Measurements from ENCODE around the gene DPH1. TPM values are rescaled to one million over a fixed set of nuclear protein-coding genes. Genes with fewer than 3 reads are reported as not detected.
"Not testable (repeated sequence)": the region's sequence is repeated elsewhere in the genome, so short reads cannot be mapped to it uniquely, and the experiment has no call there.

Gene DPH1
- total RNA-seq, 1 donor from 2014 or later, result 24.1 TPM

DNA sequence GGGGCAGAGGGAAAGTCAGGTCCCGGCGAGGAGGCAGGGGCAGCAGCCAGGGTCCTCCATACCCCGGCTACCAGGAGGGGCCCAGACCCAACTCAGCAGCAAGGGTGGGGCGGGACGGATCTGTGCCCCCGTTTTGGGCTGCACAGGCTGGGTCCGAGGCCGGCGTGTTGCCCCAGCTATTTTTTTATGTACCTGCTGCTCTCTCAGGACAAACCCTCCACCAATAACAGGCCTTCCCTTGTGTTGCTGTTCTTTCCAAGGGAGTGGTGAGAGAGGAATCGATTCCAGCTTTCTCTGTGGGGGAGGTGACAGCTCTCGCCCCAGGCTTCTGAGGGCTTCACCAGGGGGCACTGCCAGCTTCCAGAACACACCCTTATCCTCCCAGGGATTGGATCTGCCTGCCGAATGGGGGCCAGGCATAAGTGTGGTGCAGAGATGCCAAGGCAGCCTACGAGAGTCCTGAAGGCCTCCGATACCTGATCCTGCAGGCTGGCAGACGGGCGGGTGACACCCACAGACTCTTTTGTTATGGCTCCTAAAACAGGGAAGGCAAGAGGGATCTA is 27.1 kb upstream of the DPH1 start:
- ATAC-seq (no peak), DNase-seq (ENCODE audit: missing footprints) (no peak)
- intact Hi-C loops (cut with DNase I), result no loop called here

DNA sequence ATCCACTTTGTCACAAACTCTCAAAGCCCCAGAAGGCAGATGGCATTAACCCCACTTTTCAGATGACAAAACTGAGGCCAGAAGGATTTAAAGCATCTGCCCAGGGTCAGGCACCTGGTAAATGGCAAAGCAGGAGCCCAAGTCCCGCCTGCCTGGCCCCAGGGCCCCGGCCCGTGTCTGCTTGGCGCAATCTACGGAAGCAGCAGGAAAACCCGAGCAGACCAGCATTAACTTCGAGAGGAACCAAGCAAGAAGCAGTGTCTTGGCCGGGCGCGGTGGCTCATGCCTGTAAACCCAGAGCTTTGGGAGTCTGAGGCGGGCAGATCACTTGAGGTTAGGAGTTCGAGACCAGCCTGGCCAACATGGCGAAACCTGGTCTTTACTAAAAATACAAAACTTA is 26.4 kb upstream of the DPH1 start:
- intact Hi-C loops (cut with DNase I), result no loop called here
- ATAC-seq, result no peak
- no peak for DNase-seq (ENCODE audit: missing footprints)

DNA sequence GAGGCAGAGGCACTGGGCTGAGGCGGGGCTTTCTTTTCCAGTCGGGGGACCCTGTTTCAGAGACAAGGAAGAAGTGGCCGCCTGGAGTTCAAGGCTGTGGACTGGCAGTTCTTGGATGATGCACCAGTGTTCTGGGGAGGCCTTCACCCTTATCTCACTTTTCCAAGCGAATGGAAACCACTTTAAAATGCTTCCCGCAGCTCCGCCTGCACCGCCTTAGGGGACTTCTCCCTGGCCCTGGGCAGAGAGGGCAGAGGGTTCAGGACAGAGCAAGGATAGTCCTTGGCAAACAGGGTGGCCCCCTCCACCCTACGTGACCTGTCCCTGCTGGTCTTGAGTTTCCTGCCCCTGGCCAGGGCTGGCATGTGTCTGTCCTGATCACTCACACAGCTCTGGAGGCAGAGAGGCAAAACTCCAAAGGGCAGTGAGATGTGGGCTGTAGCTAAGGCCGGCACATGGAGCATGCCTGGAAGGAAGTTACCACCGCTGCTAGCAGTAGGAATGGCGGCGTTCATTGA is 25.5 kb upstream of the DPH1 start:
- DNase-seq (ENCODE audit: missing footprints), result no peak
- ATAC-seq, result no peak
- intact Hi-C loops (cut with DNase I), result no loop called here

DNA sequence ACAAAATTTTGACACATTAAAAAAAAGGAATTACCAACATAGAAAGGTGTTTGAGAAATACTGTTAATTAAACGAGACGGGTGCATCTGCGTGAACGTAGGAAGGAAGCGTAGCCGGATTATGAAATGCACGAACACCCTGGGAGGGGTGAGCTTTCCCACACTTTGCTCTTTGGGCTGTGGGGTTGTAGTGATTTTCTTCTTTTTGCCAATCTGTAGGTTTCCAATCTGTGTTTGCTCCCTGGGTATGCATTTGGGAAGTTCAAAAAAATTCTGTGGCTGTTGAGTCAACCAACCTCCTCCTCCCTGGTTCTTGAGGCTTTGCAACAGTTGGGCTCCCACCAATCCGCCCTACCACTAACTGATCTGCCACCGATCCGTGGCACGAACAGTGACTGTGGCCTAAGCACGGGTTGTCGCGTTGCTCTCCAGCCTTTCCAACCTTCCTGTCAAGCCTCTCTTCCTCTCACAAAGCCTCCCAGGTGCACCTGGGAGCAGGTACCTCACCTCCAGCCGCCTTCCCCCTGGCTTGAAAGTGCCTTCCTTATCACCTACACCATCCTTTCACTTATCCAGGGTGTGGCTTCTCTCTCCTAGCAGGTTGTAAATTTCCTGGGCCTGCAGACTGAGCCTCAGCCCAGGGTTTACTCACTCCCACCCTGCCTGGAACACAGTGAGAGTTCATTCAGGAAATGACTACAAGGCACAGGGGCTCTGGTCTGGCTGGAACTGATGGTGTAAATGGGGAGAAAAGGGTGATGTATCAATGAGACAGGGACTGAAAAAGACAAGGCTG is 21.4 kb upstream of the DPH1 start:
- intact Hi-C loops (cut with DNase I), result no loop called here
- ATAC-seq, result no peak
- no peak for DNase-seq (ENCODE audit: missing footprints)

DNA sequence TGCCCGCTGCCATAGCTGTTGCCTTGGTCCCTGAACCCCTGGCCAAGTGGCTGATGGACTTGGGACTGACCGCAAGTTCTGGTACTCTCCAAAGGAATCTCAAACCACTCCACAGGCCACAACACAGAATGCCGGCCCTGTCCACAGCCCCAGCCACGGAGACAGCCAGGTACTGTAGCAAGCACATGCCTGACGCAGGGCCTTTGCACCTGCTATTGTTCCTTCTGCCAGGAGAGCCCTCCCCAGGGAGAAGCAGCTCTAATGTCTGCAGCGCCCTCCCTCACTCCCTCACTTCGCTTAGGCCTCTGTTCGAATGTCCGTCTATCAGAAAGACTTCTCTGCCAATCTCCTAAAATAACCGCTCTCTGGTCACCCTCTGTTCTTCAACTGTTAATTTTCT is 20.2 kb upstream of the DPH1 start:
- DNase-seq (ENCODE audit: missing footprints) (no peak), ATAC-seq (no peak)
- intact Hi-C loops (cut with DNase I), result no loop called here

DNA sequence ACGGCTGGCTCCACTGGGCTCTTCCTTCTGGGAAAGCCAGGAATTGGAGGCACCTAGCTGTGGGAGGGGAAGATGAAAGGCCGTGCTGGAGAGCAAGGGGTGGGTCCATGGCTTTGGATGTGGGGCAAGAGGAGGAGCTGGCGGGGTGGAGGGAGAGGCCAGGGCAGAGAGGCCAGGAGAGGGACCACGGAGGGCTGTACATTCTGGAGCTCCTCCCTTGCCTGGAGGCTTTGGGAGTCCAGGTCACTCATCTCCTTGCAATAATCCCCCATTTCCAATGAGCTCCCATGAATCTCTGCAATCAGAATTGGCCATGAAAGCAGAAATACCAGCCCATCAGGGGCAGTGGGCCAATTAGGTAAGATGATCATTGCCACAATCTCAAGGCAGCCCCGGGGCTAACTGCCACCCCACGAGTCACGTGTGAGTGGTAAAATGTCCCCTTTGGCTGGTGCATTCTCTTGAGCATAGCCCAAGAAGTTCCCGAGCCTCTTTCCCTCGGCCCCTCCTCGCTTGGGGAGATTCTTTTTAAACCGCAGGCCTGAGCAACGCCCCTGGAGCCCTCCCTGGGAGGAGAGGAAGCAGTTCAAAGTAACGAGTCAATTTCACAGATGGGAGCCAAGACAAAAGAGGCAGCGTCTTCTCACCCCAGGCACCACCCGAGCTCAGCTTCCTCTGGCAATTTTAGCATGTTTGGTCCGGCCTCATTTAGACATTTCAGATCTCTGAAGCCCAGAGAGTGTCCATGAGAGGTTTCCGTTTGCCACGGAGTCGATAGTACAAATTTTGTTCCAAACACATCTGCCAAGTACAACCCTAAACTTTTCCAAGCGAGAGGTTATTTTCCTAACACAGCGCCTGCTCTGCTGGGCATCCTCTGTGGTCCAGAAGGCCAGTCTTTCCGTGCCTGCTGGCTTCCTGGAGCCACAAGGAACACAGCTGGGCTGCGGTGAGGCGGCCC is 18.3 kb upstream of the DPH1 start:
- DNase-seq (ENCODE audit: missing footprints) (no peak), ATAC-seq (no peak)
- intact Hi-C loops (cut with DNase I), result no loop called here

DNA sequence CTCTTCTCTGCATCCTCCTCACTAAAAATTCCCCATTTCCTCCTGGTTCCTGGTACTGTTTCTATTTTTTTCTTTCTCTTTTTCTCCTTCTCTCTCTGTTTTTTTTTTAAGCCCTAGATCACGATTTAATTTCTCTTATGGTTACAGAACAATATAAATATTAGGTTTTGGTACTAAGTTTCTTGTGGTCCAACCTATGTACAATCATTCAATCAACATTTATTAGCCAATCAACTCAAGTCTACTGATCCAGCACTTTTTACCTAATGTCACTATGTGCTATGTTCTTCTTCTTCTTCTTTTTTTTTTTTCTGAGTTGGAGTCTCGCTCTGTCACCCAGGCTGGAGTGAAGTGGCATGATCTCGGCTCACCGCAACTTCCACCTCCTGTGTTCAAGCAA is 17.5 kb upstream of the DPH1 start:
- intact Hi-C loops (cut with DNase I), result no loop called here

DNA sequence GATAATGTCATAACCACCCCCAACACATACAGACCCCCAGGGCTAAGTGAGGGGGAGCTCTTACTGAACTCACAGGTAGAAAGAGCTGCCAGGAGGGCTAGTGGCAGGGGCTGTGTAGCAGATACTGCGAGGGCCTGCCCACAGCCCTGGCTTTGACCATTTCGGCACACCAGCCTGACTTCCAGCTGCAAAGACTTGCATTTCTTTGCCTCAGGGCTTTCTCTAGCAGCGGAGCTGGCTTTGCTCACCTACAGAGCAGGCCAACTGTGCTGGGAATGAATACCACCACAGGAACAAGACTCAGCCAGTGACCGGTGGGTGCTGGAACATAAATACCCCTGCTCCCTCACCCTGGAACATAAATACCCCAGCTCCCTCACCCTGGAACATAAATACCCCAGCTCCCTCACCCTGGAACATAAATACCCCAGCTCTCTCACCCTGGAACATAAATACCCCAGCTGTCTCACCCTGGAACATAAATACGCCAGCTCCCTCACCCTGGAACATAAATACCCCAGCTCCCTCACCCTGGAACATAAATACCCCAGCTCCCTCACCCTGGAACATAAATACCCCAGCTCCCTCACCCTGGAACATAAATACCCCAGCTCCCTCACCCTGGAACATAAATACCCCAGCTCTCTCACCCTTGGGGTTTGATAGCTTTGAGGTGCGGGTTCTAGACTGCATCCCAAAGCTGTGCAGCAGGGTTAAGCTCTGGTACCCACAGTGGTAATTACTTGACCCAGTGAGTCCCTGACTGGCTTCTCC is 16.5 kb upstream of the DPH1 start:
- intact Hi-C loops (cut with DNase I); ATAC-seq: not testable (repeated sequence)

More for the DNA sequence above, 17.5 kb upstream of the DPH1 start:
- ATAC-seq (no peak), DNase-seq (ENCODE audit: missing footprints) (no peak)

DNA sequence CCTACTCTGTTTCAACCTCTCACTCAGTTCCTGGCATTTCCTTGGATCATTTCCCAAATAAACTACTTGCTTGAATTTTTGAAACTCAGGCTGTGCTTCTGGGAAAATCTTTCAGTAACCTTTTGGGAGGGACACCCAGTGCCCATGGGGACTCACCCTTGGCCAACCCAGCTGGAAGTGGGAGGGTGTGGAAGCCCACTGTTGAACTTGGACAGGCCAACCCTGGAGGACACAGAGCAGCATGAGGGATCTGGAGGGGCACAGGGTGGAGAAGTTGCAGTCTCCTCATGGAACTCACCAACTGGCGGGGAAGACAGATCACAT is 16.0 kb upstream of the DPH1 start:
- DNase-seq (ENCODE audit: missing footprints), result no peak
- ATAC-seq, result no peak
- intact Hi-C loops (cut with DNase I), result no loop called here

More for the DNA sequence above, 16.5 kb upstream of the DPH1 start:
- DNase-seq (ENCODE audit: missing footprints), result not testable (repeated sequence)

DNA sequence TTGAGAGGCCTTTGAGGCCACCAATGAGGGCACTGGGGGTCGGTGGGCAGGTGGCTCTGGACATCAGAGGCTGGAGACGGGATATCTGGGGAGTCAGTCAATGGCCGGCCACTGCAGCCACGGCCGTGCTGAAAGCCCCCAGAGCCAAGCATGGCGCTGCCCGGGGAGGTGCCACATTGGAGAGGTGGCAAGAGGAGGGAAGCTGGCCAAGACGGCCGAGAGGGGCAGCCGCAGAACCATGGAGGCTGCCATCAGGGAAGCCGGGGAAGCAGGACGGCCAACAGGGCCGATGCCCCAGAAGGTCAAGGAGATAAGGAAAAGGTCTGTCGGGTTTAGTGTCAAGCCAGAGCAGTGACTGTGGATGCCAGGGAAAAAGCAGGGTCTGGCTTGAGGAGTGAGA is 14.6 kb upstream of the DPH1 start:
- DNase-seq (ENCODE audit: missing footprints) (no peak), ATAC-seq (no peak)
- intact Hi-C loops (cut with DNase I), result no loop called here

DNA sequence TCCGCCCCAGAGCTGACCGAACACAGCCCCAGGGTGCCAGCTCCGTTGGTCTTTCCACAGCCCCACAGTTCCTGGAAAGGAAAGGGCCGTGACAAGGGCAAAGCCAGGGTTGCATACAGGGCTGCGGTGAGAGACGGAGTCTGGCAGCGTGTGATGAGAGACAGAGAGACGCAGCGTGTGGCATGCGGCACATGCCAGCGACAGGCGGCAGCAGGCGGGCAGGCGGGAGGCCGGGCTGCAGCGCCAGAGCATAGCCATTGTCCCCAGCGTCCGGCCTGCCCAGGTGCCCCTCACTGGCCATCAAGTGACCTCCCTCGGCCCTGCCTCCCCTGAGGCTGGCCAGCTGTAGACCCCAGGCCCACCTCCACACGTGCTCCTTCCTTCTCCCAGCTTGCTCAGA is 13.5 kb upstream of the DPH1 start:
- intact Hi-C loops (cut with DNase I), result no loop called here
- ATAC-seq, result no peak
- DNase-seq (ENCODE audit: missing footprints), result no peak

DNA sequence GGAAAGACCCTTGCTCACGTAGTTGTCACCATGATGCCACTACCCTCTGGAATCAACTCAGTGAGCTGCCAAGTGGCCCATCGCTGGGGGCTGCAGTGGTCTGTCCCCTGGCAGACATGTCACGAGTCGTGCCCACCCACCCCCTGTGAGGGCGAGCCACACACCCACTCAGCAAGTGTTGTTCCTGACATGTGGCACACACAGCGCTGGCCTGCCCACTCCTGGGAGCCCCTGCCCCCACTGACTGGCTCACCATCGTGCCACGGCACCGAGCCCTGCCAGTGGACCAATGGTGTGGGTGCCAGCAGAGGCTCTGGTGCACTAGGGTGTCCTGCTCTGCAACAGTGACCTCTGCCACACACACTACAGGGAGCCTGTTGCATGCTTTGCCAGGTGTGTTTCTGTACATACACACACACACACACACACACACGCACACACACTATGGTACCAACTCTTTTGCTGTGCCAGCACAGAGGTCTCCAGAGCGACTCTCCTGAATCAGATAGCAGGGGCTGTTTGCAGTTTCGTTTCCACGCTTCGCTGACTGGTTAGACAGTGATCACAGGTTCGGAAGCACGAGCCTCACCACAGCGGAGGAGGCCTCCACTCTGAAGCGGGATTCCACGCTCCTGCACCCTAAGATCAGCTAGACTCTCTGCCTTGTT is 12.5 kb upstream of the DPH1 start:
- ATAC-seq (no peak), DNase-seq (ENCODE audit: missing footprints) (no peak)
- intact Hi-C loops (cut with DNase I), result no loop called here

DNA sequence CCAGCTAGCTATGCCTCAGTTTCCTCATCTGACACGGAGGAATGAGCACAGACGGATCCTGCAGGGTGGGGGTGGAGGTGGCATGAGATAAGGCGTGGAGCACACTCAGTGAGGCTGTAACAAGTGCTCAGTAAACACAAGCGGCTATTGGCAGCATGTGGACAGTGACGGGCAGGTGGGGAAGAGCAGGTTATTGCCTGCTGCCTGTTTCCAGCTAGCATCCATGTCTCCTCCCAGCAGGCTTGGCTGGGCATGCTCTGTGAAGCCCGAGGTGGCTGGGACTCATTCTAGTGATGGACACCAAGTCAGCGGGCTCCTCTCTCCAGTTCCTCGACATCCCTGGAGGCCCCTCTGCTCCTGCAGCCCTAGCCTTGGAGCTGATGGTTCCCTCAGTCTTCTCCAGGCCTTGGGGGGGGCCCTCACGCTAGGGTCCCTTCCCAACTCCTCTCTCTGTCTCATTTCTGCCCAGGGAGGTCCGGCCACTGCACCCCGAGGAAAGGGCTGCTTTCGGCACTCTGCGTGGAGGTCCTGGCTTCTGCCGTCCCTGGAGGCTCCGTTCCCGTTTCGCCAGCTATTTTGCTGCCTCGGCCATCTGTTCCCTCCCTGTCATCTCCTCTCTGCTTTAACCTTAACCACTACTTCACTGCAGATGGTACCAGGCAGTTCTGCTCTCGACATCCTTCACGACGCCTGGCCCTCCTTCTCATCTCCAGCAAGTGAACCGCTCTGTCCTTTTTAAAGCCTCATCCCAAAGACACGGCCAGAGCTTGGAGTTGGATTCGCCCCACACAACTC is 11.0 kb upstream of the DPH1 start:
- ATAC-seq, result no peak
- no peak for DNase-seq (ENCODE audit: missing footprints)
- intact Hi-C loops (cut with DNase I), result no loop called here

DNA sequence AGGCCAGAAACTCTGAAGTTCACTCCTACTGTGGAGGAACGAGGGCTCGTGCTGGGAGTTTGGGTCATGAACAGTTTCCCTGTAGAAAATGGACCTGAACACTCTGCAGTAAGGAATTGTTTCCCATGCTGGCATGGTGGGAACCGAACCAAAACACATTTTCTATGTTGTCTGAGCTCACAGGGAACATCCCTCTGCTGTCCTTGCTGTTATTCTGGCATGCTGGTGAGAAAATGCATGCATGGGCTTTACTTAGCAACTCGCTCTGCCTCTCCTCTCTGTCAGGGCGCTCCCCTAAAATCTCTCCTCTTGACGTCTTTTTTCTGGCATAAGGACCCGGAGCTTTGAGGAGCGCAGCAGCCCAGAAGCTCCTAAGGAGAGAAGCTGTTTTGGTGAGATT is 10.2 kb upstream of the DPH1 start:
- intact Hi-C loops (cut with DNase I), result no loop called here
- DNase-seq (ENCODE audit: missing footprints) (no peak), ATAC-seq (no peak)

DNA sequence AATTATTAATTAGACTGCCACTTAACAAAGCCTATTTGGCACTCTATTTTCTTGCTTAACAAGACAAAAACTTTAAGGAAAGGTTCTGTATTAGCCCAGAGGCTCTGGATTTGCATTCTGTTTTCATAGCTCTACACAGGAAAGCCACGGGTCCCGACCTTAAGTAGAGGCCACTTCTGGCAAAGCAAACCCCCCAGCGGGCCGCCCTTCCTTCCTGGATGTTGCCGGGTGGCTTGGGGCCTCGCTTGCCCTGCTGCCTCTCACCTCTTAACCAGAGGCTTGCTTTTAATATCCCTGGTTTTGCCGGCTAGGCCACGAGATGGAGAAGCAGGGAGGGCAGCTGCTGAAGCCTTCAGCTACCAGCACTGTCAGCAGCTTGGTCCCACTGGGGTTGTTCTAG is 9.2 kb upstream of the DPH1 start:
- DNase-seq (ENCODE audit: missing footprints) (peak; percentile 73), ATAC-seq (no peak)
- intact Hi-C loops (cut with DNase I), result no loop called here

DNA sequence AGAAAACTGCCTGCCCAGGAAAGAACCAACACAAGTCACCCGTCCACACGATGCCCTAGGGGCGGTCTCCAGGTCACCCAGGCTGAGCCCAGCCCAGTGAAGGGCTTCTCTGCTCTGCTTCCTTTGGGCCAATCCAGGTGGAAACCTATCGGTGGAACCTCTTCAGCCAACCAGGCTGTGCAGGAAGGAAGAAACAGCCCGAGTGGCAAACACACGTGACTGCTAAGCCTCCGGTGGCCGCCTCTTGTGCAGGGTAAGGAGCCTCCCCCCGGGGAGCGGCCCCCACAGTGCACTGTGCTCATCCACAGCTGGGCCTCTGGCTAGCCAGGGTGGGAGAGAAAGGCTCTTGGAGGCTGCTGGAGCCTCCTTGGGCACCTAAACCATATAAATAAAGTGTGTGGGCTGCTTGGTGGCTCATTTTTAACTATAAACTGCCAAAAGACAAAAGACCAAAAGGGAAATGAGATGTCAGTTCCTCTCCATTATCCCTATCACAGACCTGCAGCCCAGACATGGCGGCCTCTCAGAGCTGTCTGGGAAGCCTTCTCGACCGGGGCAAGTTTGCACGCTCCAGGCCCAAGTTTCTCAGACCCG is 7.2 kb upstream of the DPH1 start:
- no peak for DNase-seq (ENCODE audit: missing footprints)
- intact Hi-C loops (cut with DNase I), result no loop called here
- no peak for ATAC-seq

DNA sequence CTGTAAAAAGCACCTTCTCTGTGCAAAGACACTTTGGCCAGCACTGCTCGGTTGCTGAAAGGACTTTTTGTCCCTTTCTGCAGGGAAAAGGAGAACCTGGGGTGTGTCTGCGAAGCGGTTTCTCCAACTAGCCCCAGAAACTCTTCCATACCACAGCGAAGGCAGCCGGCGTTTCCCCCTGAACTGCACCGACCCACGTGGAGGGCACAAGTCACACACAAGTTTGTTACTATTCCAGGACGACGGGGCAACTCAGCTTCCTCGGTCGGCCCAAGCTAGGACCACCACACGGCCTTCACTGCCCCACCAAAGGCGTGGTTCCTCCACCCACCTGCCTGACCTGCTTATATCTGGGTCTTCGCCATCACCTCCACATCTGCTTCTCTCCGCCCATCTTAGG is 6.7 kb upstream of the DPH1 start:
- no peak for ATAC-seq
- DNase-seq (ENCODE audit: missing footprints), result no peak
- intact Hi-C loops (cut with DNase I), result no loop called here
